K562 (cell line): ENCODE data around the gene LHX3. TPM values are rescaled to one million over a fixed set of nuclear protein-coding genes. Genes with fewer than 3 reads are reported as not detected.

Experiments
- ARNT ChIP-seq, 2 experiments: fragments of 450-650 bp; IDR thresholded peaks; 2 replicates each; pipeline ENCODE4 v1.6.1; 2016; ENCODE audit warnings: mild to moderate bottlenecking in 1 of 2
- DIDO1 ChIP-seq: fragments of 450-650 bp; IDR thresholded peaks from 2 replicates; pipeline ENCODE4 v1.6.1; 2016; ENCODE audit warnings: low read depth, missing biosample characterization, missing genetic modification characterization
- DPF2 ChIP-seq: fragments of 450-650 bp; IDR thresholded peaks from 2 replicates; pipeline ENCODE4 v1.6.1; 2016
- ETV6 ChIP-seq, 3 experiments: fragments of 150-350 bp in 1 of 3; sonication (generic) in 1 of 3; formaldehyde crosslinking in 1 of 3; IDR thresholded peaks; 2 replicates each; pipeline versions ENCODE4 v1.6.1 to v1.8.0; 2014 to 2022; ENCODE audit warnings: borderline replicate concordance in 2 of 3, low read depth in 2 of 3, antibody characterized with exemption in 1 of 3, low read length in 1 of 3, mild to moderate bottlenecking in 1 of 3, missing genetic modification reagents in 1 of 3
- FOSL1 ChIP-seq: fragments of 200-800 bp; sonication (Bioruptor generic); conservative IDR thresholded peaks from 2 replicates; pipeline ENCODE4 v1.6.1; 2016; ENCODE audit warnings: missing genetic modification characterization, missing compliant biosample characterization
- FOXM1 ChIP-seq, 2 experiments: fragments of 450-650 bp in 1 of 2; sonication (generic) in 1 of 2; formaldehyde crosslinking in 1 of 2; IDR thresholded peaks; 2 replicates each; pipeline versions ENCODE4 v1.6.1 to v1.9.0; 2017 to 2022; ENCODE audit warnings: low read depth in 2 of 2, mild to moderate bottlenecking in 2 of 2, missing genetic modification reagents in 1 of 2, moderate library complexity in 1 of 2
- GATAD2A ChIP-seq: fragments of 450-650 bp; IDR thresholded peaks from 2 replicates; pipeline ENCODE4 v1.6.1; 2017
- HOXB6 ChIP-seq: fragments of 250-450 bp; sonication (Bioruptor Pico); IDR thresholded peaks from 2 replicates; pipeline ENCODE4 v1.5.1; 2022; ENCODE audit warnings: mild to moderate bottlenecking, borderline replicate concordance
- POLR2AphosphoS5 ChIP-seq: IDR thresholded peaks from 2 replicates; pipeline ENCODE4 v1.6.1; 2011; ENCODE audit warnings: mild to moderate bottlenecking, low read depth, low read length, moderate library complexity; ENCODE audit not compliant: control insufficient read depth, insufficient read depth
- SAFB2 ChIP-seq: fragments of 200-400 bp; formaldehyde crosslinking; IDR thresholded peaks from 2 replicates; pipeline ENCODE4 v1.6.1; 2018; ENCODE audit warnings: borderline replicate concordance, low read length, low read depth, moderate library complexity; ENCODE audit not compliant: severe bottlenecking
- SMAD4 ChIP-seq: fragments of 250-450 bp; sonication (Bioruptor Pico); conservative IDR thresholded peaks from 2 replicates; pipeline ENCODE4 v1.8.0; 2021; ENCODE audit warnings: inconsistent platforms, mild to moderate bottlenecking, moderate library complexity
- ZNF124 ChIP-seq: sonication (generic); formaldehyde crosslinking; IDR thresholded peaks from 2 replicates; pipeline ENCODE4 v1.8.1; 2022; ENCODE audit warnings: missing genetic modification reagents
- ZNF175 ChIP-seq: fragments of 200-800 bp; sonication (Bioruptor generic); IDR thresholded peaks from 2 replicates; pipeline ENCODE4 v1.6.1; 2016; ENCODE audit warnings: low read depth, mild to moderate bottlenecking, missing genetic modification characterization, missing compliant biosample characterization
- ZNF239 ChIP-seq: fragments of 250-450 bp; sonication (Bioruptor Pico); IDR thresholded peaks from 2 replicates; pipeline ENCODE4 v1.4.0; 2020; ENCODE audit warnings: mild to moderate bottlenecking
- polyA plus RNA-seq, 8 experiments: library from polyadenylated mRNA; depleted of rRNA in 4 of 8; stranded (reverse) in 5 of 8; unstranded in 3 of 8; fragments of >200 nt; fragmentation: Nextera tagmentation in 2 of 8; fragmentation: Illumina TruSeq in 1 of 8; extraction: Ambion mirVana in 2 of 8; extraction: Trizol in 1 of 8; gene quantifications; 2 replicates each; pipeline versions ENCODE4 v1.2.1 to v1.2.3, GENCODE V29; 2011 to 2014; ENCODE audit warnings: inconsistent platforms in 1 of 8, missing spikeins in 1 of 8
- total RNA-seq, 7 experiments: library from RNA; depleted of rRNA in 6 of 7; stranded (reverse); fragments of >200 nt in 6 of 7; fragmentation: Illumina TruSeq in 2 of 7; extraction: Trizol in 2 of 7; gene quantifications; 2 replicates each; pipeline versions ENCODE4 v1.2.1 to v1.2.3, GENCODE V29; 2011 to 2021; ENCODE audit warnings: low replicate concordance in 1 of 7
- TF ChIP-seq, protein P1 (sequence below): IDR thresholded peaks from 2 replicates; pipeline ENCODE4 v1.6.1; 2011; ENCODE audit warnings: borderline replicate concordance, low read depth, mild to moderate bottlenecking, moderate library complexity, low read length; ENCODE audit not compliant: insufficient read depth, poor library complexity, severe bottlenecking
- TF ChIP-seq, protein P2 (sequence below): fragments of 450-650 bp; formaldehyde crosslinking; IDR thresholded peaks from 2 replicates; pipeline ENCODE4 v1.4.0; 2022; ENCODE audit warnings: missing genetic modification characterization
- TF ChIP-seq, protein P3 (sequence below): fragments of 450-650 bp; formaldehyde crosslinking; IDR thresholded peaks from 2 replicates; pipeline ENCODE4 v1.4.0; 2020; ENCODE audit warnings: mild to moderate bottlenecking, moderate library complexity
- TF ChIP-seq, protein P4 (sequence below), 2 experiments: fragments of 450-650 bp; IDR thresholded peaks; 2 replicates each; pipeline ENCODE4 v1.6.1; 2016
- TF ChIP-seq, protein P5 (sequence below): sonication (generic); formaldehyde crosslinking; IDR thresholded peaks from 2 replicates; pipeline ENCODE4 v1.5.0; 2020; ENCODE audit warnings: missing genetic modification reagents

LHX3 gene
- total and polyA plus RNA-seq, 9 of the 15 experiments (the other 6 are each of a cell fraction or from before 2014, with no cell fraction given), result 0.09 TPM; not detected in 8

DNA sequence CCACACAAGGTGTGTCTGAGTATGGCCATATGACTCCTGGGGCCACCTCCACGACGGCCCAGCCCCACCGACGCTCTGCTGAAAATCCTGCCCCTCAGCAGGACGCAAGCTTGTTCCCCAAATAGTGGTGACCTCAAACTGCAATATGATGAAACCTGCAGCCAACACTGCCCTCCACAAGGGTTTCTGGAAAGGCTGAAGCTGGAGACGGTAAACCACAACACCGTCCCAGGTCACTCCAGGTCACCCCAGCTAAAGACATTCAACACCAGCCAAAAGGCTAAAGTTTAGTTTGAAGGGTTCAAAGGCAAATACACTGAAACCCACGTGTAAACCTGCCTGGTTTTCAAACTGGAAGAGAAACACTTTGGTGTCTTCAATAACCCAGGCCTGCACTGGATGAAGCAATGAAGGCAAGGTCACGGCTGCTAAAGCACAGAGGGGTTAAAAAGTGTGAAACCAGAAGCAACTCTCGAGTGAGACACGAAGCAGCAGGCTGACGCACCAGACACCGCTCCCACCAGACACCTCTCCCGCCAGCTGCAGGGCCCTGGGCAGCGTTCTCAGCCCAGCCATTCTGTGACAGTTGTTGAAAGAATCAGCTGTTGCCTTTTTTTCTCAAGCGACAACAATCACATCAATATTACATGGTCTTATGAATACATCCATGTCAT, 1.8 kb upstream of the LHX3 start (continued):
- TF ChIP-seq, protein P1, sequence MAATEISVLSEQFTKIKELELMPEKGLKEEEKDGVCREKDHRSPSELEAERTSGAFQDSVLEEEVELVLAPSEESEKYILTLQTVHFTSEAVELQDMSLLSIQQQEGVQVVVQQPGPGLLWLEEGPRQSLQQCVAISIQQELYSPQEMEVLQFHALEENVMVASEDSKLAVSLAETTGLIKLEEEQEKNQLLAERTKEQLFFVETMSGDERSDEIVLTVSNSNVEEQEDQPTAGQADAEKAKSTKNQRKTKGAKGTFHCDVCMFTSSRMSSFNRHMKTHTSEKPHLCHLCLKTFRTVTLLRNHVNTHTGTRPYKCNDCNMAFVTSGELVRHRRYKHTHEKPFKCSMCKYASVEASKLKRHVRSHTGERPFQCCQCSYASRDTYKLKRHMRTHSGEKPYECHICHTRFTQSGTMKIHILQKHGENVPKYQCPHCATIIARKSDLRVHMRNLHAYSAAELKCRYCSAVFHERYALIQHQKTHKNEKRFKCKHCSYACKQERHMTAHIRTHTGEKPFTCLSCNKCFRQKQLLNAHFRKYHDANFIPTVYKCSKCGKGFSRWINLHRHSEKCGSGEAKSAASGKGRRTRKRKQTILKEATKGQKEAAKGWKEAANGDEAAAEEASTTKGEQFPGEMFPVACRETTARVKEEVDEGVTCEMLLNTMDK, result no peak
- TF ChIP-seq SAFB2, result no peak
- 0 out of 4 replicates have a peak, but pooled peaks of 1 of the 2 experiments have one; percentile 39 for TF ChIP-seq ARNT (IDR thresholded peaks at IDR 0.05)
- TF ChIP-seq GATAD2A, result no peak
- TF ChIP-seq, protein P2, sequence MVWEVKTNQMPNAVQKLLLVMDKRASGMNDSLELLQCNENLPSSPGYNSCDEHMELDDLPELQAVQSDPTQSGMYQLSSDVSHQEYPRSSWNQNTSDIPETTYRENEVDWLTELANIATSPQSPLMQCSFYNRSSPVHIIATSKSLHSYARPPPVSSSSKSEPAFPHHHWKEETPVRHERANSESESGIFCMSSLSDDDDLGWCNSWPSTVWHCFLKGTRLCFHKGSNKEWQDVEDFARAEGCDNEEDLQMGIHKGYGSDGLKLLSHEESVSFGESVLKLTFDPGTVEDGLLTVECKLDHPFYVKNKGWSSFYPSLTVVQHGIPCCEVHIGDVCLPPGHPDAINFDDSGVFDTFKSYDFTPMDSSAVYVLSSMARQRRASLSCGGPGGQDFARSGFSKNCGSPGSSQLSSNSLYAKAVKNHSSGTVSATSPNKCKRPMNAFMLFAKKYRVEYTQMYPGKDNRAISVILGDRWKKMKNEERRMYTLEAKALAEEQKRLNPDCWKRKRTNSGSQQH (CRISPR knock-in tag), result 0 out of 2 replicates have a peak, but pooled peaks have one; percentile 16
- TF ChIP-seq, protein P3, sequence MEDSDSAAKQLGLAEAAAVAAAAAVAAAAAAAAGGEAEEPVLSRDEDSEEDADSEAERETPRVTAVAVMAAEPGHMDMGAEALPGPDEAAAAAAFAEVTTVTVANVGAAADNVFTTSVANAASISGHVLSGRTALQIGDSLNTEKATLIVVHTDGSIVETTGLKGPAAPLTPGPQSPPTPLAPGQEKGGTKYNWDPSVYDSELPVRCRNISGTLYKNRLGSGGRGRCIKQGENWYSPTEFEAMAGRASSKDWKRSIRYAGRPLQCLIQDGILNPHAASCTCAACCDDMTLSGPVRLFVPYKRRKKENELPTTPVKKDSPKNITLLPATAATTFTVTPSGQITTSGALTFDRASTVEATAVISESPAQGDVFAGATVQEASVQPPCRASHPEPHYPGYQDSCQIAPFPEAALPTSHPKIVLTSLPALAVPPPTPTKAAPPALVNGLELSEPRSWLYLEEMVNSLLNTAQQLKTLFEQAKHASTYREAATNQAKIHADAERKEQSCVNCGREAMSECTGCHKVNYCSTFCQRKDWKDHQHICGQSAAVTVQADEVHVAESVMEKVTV, result no peak
- TF ChIP-seq ZNF124 (CRISPR knock-in tag), result no peak
- no peak for TF ChIP-seq ETV6 (IDR thresholded peaks at IDR 0.05; ENCODE audit: borderline replicate concordance in 1 of 2, low read depth in 2 of 2, low read length in 1 of 2)
- TF ChIP-seq ETV6 (CRISPR knock-in tag; IDR thresholded peaks at IDR 0.05; ENCODE audit: borderline replicate concordance), result no peak
- TF ChIP-seq DIDO1, result peak; percentile 38; the same call in 1 of the 2 replicates
- TF ChIP-seq HOXB6 (CRISPR knock-in tag), result no peak
- TF ChIP-seq POLR2AphosphoS5, result no peak
- TF ChIP-seq, protein P4, sequence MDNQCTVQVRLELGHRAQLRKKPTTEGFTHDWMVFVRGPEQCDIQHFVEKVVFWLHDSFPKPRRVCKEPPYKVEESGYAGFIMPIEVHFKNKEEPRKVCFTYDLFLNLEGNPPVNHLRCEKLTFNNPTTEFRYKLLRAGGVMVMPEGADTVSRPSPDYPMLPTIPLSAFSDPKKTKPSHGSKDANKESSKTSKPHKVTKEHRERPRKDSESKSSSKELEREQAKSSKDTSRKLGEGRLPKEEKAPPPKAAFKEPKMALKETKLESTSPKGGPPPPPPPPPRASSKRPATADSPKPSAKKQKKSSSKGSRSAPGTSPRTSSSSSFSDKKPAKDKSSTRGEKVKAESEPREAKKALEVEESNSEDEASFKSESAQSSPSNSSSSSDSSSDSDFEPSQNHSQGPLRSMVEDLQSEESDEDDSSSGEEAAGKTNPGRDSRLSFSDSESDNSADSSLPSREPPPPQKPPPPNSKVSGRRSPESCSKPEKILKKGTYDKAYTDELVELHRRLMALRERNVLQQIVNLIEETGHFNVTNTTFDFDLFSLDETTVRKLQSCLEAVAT (IDR thresholded peaks at IDR 0.05), result no peak
- peak; percentile 48; the same call in 1 of the 2 replicates for TF ChIP-seq ZNF239
- no peak for TF ChIP-seq FOXM1 (IDR thresholded peaks at IDR 0.05; ENCODE audit: low read depth)
- TF ChIP-seq FOXM1 (CRISPR knock-in tag; IDR thresholded peaks at IDR 0.05; ENCODE audit: low read depth), result no peak
- peak; percentile 34; the same call in 1 of the 2 replicates for TF ChIP-seq DPF2
- TF ChIP-seq, protein P5, sequence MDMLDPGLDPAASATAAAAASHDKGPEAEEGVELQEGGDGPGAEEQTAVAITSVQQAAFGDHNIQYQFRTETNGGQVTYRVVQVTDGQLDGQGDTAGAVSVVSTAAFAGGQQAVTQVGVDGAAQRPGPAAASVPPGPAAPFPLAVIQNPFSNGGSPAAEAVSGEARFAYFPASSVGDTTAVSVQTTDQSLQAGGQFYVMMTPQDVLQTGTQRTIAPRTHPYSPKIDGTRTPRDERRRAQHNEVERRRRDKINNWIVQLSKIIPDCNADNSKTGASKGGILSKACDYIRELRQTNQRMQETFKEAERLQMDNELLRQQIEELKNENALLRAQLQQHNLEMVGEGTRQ (CRISPR knock-in tag), result peak; percentile 20; the same call in 1 of the 2 replicates
- peak; percentile 99 for TF ChIP-seq ZNF175
- TF ChIP-seq FOSL1 (tag), result peak; percentile 43
- peak; percentile 98 for TF ChIP-seq SMAD4 (CRISPR knock-in tag)
